ENCODE measurements around the gene EIF3L.

Gene EIF3L

DNA sequence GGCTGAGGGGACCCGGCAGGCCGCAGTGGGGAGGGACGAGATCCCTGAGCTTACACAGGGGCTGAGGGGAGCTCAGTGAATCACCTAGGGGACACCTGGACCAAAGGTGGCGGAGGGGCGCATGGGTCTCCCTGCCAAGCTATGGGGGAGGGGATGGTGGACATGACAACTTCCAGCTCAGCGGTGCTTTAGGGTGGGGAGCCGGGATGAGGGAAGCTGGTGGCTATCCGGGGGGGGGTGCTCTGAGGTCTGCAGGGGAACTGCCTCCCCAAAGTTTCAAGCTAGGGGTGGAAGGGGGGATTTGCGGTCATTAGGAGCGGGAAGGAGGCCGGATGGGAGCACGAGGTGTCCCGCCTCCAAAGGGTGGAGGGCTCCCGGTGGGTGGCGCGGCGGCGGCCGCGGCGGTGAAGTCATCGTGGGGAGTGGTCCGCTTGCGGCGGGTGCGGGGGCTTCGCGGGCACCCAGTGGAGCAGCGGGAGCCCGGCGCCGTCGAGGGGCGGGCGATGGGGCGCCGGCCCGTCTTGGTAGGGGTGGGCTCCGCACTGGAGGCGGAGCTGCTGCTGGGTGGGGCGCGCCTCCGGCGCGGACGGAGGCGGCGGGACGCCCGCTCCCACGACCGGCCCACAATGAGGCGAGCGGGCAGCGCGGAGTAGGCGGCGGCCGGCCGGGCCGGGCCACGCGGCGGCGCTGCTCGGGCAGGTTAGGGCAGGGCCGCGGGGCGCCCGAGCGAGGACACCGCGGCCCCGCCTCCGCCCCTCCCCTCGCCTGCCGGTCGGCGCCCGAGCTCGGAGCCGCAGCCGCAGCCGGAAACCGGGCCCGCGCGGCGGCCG lies 56.5 kb downstream of the EIF3L start, which contains the start of gene MICALL1:
TSS of gene MICALL1 (plus strand) at position 764 of the 830 bp plus-strand sequence. CDS start 126 bp downstream, outside the sequence.
- peak; percentile 32 for DNase-seq (ENCODE audit: low read depth)

DNA sequence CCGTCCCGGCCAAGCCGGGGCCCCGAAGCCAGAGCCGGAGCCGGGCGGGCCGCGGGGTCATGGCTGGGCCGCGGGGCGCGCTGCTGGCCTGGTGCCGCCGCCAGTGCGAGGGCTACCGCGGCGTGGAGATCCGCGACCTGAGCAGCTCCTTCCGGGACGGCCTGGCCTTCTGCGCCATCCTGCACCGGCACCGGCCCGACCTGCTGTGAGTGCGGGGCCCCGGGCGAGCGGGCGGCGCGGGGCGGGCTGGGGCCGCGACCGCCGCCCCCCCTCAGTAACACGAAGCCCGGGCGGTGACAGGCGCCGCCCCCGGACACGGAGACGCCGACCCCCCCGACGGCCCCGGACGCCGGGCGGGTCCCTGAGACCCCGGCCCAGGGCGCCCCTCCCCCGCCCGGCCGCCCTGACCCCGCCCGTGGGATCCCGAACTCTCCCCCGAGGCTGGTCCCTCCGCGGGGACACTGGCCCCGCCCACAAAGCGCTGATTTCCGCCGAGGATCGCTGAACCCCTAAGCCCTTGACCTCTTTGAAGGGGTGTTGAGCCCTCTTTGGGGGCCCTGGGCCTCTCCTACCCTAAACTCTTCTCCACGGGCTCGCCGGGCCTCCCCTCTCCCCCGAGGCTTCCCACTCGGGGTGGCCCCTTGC lies 57.3 kb downstream of the EIF3L start:
- peak; percentile 18 for DNase-seq (ENCODE audit: low read depth)

DNA sequence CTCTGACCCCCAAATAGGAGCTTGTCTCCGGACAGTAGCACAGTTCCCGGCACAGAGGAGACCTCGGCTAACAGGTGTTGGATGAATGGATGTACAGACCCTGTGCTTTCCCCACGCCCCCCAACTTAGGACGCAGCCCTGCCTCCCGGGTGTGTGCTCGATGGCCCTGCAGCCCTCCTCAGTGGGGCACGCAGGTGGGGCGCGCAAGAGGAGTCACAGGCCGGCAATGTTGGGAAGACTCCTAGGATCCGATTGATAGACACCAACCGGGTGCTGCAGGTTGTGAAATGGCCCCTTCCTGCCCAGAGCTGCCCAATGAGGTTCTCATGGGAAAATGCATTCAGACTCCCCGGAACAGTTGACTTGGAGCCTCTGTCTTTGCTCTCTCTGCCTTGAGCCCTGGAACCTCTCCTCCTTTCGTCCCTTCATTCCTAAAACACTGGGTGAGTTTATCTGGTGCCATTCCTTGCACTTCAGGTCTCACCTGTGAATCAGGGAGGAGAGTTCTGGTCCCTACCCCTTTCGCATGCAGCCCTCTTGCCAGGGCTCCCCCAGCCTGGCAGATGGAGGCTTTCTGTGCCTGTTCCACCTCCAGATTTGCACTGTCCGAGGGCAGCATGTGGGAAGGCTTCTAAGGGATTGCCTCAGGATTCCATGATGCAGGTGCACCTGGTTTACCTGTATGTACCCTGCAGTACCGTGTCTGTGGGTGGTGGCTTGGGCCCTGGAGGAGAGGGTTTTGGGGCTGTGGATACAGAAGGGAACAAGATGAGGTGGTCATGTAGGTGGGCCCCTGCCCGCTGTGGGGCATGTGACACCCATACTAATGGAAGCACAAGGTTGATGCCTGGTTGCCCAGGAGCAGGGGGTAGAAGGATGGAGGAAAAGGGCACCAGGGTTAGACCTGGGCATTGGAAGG lies 58.1 kb downstream of the EIF3L start:
- DNase-seq (ENCODE audit: low read depth), result no peak

DNA sequence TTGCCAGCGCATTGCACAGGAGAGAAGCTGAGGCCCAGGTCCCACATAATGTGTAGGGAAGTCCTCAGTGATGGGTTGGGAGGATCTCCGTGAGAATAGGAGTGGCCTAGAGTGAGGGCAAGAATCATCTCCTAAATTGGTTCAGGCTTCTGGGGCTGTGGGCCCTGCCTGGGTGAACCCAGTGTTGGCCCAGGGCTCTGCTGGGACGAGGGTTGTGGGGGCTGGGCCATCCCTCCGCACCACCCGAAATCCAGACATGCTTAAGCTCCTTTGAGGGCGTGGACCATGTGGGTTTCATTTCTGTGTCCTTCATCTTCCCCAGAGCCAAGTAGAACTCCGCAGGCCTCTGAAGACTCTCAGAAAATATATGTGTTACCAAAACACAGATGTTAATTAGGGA lies 60.5 kb downstream of the EIF3L start:
- no peak for DNase-seq (ENCODE audit: low read depth)

DNA sequence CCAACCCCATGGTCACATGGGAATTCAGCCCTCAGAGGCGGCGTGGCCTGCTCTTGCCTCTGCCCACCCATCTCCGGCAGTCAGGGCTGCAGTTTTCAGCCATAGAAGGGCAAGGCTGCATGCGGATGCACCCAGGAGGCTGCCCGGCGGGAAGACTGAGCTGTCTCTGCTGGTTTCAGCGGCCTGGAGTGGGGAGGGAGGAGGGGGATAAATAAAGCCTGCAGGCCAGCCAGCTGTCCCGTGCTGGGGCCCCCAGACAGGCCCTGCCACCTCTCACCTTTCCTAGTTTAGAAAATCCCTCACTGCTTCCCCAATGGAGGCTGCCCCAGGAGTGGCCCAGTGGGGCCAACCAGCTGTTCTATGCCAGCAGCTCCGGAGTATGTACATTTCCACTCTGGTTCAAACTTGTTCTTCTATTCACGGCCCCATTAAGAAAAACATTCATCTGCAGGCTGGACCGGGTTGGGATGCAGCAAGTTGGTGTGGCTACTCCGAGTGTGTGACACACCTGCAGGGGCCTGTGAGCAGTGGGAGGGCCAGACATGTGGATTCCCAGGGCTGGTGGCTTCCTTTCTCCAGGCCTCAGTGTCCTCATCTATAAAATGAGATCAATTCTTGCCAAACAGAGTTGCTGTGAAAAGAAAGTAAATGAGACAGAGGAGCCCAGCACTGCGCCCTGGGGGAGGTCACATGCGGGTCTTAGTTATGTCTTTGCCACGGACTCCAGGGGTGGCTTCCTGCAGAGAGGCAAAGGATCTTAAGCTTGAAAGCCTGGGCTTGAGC lies 61.9 kb downstream of the EIF3L start:
- DNase-seq (ENCODE audit: low read depth), result no peak

DNA sequence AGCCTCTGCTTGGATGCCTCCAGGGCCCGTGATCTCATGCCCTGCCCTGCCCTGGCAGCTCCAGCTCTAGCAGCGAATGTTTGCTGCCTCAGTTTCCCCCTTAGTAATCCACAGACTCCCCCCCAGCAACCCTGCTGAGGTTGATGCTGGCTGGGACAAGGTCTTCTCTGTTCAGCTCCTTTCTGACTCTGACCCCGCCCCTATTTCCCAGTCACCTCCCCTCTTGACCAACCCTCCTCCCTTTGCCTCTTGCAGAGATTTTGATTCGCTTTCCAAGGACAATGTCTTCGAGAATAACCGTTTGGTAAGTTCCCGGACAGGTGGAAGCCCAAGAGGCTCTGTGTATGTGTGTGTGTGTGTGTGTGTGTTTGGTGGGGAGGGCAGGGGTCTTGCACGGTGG lies 62.5 kb downstream of the EIF3L start:
- DNase-seq (ENCODE audit: low read depth), result no peak

DNA sequence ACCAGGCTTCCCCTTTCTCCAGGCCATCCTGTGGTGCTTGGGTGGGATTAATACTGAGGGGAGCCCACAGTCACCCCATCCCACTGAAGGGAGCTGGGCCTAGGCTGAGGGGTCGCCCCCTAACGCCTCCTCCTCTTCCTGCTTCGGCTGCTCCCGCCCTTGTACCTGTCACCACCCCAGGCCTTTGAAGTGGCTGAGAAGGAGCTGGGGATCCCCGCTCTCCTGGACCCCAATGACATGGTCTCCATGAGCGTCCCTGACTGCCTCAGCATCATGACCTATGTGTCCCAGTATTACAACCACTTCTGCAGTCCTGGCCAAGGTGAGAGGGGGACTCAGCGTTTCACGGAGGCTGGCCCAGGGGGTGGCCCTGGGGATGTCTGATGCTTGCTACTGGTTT lies 63.0 kb downstream of the EIF3L start:
- DNase-seq (ENCODE audit: low read depth), result no peak

DNA sequence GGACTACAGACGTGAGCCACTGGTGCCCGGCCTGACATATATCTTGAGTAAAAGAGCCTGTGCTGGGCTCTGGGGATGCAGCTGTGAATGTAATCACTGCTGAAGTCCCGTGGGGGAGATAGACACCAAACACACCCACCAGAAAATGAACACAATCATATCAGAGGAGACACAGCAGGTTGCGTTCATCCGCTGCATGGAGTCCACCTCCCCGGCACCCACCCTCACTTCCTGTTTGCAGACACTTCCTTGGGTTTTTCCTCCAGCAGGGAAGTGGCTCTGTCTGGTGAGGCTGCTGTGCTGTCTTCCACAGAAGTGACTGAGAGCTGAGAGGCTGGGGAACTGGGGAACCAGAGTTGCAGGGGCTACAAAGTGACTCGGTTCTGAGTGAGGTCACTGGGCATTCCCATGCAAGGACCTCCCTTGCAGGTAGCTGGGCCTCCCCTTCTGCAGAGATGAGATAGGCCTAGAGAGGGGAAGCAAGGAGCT lies 64.1 kb downstream of the EIF3L start:
- DNase-seq (ENCODE audit: low read depth), result no peak

DNA sequence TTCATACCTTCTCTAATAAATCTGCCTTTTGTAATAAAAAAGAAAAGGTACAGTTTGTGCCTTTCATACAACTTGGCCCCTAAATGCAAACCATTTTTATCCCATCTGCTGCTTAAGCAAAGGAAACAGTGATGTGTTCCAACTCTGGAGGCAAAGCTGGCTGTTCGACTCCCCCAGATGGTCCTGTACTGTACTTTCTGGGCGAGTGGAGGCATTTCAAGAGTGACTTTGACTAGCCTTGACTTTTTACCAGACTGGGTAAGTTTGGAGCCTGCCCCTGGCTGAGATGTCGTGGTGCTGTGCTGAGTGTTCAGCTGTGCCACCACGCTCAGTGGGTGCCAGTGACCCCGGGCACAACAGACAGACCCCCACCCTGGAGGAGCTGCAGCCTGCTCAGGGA lies 67.1 kb downstream of the EIF3L start:
- no peak for DNase-seq (ENCODE audit: low read depth)

DNA sequence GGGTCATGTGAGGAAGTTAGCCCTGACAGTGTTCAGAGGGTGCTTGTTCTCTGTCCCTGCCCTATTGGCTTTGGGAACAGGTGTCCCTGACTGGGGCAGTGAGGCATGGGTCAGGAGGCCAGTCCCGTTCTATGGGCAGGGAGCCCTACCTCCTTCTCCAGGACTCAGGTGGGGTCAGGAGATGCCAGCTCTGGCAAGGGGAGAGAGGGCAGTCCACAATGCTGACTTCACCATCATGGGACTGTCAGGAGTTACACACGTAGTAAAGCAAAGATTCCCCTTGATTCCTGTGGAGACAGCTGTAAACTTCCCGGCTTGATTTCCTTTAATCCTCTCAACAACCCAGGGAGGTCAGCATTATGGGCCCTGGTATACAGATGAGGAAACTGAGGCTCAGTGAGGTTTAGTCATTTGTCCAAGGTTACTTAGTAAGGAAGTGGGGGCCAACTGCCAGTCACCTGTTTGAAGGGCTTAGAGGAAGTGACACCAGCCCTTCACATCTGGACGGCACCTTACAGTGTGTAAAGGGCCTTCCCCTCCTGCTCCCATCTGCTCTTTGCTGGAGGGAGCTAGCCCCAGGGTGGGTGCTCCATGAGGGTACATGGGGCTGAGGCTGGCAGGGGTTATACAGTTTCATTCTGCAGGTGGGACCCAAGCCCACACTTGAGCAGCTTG lies 68.8 kb downstream of the EIF3L start:
- no peak for DNase-seq (ENCODE audit: low read depth)

DNA sequence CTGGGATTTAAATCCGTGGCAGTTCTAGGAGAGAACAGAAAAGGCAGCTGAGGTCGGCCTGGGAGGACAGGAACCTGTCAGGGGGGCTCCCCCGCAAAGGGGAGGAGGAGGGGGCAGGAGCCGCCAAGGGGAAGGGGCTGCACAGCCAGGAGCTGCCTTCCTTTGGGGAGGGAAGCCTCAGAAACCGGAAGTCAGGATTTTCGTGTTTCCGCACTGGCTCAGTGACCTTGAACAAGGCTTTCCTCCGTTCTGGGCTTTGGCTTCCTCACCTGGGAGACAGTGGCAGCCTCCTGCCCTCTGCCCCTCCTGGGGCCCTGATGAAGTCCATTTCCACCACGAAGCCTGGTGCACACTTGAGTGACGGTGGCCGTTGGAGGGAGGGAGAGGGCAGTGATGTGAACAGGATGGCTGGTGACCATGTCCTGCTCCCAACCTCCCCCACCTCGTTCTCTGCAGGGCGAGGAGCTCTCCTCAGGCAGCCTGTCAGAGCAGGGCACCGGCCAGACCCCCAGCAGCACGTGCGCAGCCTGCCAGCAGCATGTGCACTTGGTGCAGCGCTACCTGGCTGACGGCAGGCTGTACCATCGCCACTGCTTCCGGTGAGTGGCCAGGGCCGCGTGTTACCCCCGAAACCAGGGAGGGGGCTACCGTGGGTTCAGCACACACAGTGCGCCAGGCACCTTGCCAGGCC lies 69.5 kb downstream of the EIF3L start:
- DNase-seq (ENCODE audit: low read depth), result no peak

DNA sequence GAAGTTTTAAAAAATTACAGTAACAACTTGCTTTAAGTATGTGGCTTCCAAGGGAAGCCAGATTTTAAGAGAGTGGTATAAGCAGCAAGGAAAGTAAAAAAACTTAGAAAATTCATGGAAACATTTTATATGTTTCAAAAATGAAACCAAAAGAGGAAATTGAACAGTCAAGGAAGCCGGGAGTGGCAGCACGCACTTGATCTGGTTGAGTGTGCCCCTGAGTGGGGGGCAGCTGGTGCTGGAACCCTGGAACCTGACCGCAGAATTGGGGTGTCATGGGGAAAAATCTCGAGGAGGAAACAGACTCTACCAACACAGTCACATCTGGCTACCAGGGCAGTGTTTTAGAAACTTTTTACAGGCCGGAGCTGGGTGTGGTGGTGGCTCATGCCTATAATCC lies 70.9 kb downstream of the EIF3L start:
- DNase-seq (ENCODE audit: low read depth), result no peak

DNA sequence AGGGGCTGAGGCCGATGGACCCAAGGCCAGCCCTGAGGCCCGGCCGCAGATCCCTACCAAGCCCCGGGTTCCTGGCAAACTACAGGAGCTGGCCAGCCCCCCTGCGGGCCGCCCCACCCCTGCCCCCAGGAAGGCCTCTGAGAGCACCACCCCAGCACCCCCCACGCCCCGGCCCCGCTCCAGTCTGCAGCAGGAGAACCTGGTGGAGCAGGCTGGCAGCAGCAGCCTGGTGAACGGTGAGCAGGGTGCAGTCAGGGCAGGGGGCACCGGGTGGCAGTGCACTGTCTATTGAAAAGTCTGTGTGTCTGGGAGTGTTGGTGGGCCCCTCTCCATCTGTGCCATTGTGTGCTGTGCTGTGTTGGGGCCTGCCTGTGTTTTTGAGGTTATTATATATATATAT lies 73.0 kb downstream of the EIF3L start:
- DNase-seq (ENCODE audit: low read depth), result no peak

DNA sequence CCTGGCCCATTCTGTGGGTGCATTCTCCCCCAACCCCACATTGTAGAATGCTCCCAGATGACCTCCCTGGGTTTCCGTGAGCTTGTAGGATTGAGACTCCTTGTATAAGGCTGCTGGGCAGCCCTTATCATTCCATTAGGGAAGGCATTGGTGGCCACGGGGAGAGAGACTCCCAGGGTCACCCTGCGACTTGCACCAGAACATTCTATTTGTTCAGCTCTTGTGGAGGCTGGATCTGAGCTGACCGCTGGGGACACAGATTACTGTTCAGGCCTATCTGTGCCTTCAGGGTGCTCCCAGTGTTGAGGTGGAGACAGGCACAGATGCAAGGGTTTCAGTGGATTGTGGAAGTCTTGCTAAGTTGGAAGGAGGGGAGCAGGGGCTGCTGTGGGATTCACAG lies 74.7 kb downstream of the EIF3L start:
- no peak for DNase-seq (ENCODE audit: low read depth)

DNA sequence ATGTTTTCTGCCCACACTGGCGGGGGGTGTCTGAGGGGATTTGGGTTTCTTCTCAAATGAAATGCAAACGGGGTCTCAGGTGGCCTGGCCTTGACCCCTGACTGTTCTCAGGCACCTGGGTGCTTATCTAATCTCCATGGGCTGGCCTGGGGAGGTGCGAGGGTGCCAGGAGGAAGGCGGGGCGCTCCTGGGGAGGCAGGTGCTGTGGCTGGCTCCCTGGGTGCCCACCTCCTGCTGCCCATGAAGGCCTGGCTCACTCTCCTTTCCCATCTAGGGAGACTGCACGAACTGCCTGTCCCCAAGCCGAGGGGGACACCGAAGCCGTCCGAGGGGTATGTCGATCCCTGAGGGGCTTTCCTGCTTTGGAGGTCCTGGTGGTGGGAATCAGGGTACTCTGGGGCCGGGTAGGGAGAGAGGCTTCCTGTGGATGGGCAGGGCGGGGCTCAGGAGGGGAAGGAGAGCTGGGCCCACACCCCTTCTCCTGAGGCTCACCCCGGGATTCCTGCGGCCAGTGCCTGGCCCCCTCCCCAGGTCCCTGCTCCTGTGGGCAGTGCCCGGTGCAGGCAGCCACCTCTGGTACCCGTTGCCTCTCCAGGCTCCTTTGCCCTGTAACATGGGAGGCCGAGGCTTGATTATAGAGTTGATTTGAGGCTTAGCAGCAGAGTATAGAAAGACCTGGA lies 75.3 kb downstream of the EIF3L start:
- DNase-seq (ENCODE audit: low read depth), result no peak

DNA sequence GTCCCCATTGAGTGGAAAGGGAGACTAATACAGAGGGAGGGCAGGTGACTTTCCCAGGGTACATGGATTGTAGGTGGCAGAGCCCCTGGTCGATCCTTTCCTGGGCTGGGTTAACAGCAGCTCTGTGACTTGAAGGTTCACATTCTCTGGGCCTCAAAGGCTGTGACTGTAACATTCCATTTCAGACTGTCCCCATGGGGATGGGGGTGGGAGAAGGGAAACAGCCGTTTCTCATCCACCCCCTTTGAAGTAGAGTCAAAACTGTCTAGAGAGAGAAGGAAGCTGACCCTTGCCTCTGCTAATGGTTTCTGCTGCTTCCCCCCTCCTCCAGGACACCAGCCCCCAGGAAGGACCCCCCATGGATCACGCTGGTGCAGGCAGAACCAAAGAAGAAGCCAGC lies 76.1 kb downstream of the EIF3L start:
- DNase-seq (ENCODE audit: low read depth), result no peak

DNA sequence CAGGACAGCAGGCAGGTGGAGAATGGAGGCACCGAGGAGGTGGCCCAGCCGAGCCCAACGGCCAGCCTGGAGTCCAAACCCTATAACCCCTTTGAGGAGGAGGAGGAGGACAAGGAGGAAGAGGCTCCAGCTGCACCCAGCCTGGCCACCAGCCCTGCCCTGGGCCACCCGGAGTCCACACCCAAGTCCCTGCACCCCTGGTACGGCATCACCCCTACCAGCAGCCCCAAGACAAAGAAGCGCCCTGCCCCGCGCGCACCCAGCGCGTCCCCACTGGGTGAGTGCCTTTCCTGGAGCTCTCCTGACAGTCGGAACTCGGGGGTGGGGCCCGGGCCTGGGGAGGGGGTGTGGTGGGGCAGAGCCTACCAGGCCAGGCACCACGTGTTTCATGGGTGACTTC lies 76.5 kb downstream of the EIF3L start:
- DNase-seq (ENCODE audit: low read depth), result no peak

DNA sequence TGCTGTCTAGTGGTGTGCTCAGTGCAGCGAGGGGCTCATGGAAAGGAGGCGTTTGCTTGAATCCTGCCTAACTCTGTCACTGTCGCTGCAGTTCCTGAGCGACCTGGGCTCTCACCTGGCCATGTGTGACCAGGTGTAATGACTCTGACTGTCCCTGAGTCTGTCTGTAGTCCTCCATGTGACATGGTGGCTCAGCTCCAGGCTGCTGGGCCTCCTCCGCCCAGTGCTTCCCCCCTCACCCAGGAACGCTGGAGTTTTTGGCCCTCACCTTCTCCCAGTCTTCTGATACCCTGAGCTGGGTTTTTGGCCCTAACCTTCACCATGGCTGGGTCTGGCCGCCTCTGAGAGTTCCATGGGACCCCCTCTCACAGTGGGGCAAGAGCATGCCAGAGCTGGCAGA lies 77.1 kb downstream of the EIF3L start:
- DNase-seq (ENCODE audit: low read depth), result no peak

DNA sequence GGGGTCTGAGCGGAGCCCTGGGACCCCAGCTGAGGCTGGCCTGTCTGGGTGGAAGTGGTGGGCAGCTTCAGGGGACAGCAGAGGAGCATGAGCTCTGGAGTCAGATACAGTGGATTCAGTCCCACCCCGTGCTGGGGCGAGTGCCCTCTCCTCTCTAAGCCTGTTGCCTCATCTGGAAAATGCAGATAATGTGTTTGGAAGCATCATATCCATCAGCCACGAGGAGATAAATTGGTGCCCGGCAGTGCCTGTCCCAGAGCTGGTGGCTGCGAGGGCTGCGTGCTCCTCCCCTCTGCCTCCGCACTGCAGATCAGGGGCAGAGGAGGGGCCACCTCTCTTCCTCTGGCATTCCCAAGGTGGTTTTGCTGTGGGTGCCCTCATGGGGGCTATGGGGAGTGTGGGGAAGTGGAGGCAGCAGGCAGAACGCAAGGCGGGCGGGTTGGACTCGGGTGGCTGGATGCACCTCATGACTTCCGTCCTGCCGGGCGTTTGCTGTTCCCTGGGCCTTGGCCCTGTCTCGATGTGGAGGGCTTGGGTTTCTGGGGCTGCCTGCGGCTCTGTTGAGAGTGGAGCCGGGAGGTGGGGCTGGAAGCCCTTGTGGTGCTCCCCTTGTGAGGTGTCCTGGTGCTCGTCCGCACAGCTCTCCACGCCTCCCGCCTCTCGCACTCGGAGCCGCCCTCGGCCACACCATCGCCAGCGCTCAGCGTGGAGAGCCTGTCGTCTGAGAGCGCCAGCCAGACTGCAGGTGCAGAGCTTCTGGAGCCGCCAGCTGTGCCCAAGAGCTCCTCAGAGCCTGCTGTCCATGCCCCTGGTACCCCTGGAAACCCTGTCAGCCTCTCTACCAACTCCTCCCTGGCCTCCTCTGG lies 77.8 kb downstream of the EIF3L start:
- no peak for DNase-seq (ENCODE audit: low read depth)

Data from activated gamma-delta T cell treated with anti-CD3 and anti-CD28 coated beads, Interleukin-2, amount 50 U/mL, for 16 hours (primary cell).